Left ventricle myocardium inferior (tissue), 1 donor: Measurements from ENCODE around the gene CCDC81. TPM values are rescaled to one million over a fixed set of nuclear protein-coding genes. Genes with fewer than 3 reads are reported as not detected.
"Not testable (repeated sequence)": the region's sequence is repeated elsewhere in the genome, so short reads cannot be mapped to it uniquely, and the experiment has no call there.

Experiments
- DNase-seq: peaks from one replicate; pipeline ENCODE4 v3.0.0-alpha.2; 2020
- H3K27ac ChIP-seq: fragments of 200-600 bp; replicated peaks from 2 replicates; pipeline ENCODE4 v1.8.0; 2021
- H3K27me3 ChIP-seq: fragments of 200-600 bp; 2 replicates; pipeline ENCODE4 v1.8.0; 2021; ENCODE audit warnings: low read depth
- H3K36me3 ChIP-seq: fragments of 200-600 bp; 2 replicates; pipeline ENCODE4 v1.8.0; 2021
- H3K4me1 ChIP-seq: fragments of 200-600 bp; 2 replicates; pipeline ENCODE4 v1.8.0; 2021
- H3K4me3 ChIP-seq: fragments of 200-600 bp; 2 replicates; pipeline ENCODE4 v1.8.0; 2021; ENCODE audit warnings: mild to moderate bottlenecking, moderate library complexity
- H3K9me3 ChIP-seq: fragments of 200-600 bp; replicated peaks from 2 replicates; pipeline ENCODE4 v1.8.0; 2021
- intact Hi-C: fragments of 100-400 bp; cut with micrococcal nuclease; formaldehyde crosslinking; loops from one replicate; pipeline ENCODE4 v1.11.0; 2022
- total RNA-seq: library from RNA; stranded (reverse); fragmentation: NEBNext Ultra II Directional; extraction: Animal tissue kit (Norgen Biotek cat#: 25700); gene quantifications from one replicate; pipeline ENCODE4 v1.2.1, GENCODE V29; 2021
- TF ChIP-seq, protein P1 (sequence below): fragments of 200-600 bp; IDR thresholded peaks from 2 replicates; pipeline ENCODE4 v1.8.0; 2021; ENCODE audit warnings: antibody characterized with exemption, mild to moderate bottlenecking, borderline replicate concordance
- donor health status: DM: no; HTN: yes; CAD: no; lungs with severe emphysema.

Gene CCDC81
- total RNA-seq, 1 donor from 2014 or later: 0.71 TPM

DNA sequence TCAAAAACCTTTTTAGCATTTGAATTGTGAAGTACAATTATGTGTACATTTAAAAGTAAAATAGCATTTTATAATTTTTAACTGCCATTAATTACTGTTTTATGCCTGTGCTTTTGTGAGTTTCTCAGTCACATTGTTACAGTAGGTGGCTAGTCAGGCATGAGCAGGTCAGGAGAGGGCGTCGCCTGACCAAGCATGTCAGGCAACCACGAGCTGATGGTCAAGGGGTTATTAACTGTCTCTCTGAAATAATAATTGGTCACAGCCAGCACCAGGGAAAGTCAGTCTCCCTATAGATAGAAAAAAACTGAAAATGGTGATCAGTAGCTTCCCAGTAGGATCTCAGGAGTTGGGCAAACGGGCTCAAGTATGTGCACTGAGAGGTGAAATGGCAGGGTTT, 19.4 kb upstream of the CCDC81 start:
- intact Hi-C loops: no loop called here
- DNase-seq: no peak
- H3K4me1 ChIP-seq: no peaks in the 10 kb centered on the region

DNA sequence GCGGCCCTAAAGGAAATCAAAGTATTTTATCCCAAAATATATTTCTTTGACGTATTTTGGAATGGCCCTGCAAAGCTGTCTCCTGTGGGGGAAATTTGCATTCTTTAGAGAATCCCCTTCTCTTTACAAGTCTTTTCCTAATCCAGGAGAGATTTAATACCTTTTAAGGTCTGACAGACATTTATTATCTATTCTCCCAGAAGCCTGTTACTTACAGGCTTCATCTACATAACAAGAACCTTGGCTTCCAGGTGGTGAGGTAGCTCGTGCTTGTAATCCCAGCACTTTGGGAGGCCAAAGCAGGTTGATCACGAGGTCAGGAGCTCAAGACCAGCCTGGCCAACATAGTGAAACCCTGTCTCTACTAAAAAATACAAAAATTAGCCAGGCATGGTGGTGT, 17.3 kb upstream of the CCDC81 start:
- H3K4me3 ChIP-seq, intact Hi-C loops, H3K9me3 ChIP-seq, H3K36me3 ChIP-seq, DNase-seq, H3K27me3 ChIP-seq, H3K4me1 ChIP-seq, H3K27ac ChIP-seq: not testable (repeated sequence)

More for the DNA sequence above, 19.4 kb upstream of the CCDC81 start:
- Histone ChIP-seq H3K27ac (no peak overlapping the region), H3K9me3 (no peaks in the 10 kb centered on the region), H3K36me3 (no peaks in the 10 kb centered on the region), H3K27me3 (no peaks in the 10 kb centered on the region), H3K4me3 (no peak overlapping the region)
- TF ChIP-seq, protein P1, sequence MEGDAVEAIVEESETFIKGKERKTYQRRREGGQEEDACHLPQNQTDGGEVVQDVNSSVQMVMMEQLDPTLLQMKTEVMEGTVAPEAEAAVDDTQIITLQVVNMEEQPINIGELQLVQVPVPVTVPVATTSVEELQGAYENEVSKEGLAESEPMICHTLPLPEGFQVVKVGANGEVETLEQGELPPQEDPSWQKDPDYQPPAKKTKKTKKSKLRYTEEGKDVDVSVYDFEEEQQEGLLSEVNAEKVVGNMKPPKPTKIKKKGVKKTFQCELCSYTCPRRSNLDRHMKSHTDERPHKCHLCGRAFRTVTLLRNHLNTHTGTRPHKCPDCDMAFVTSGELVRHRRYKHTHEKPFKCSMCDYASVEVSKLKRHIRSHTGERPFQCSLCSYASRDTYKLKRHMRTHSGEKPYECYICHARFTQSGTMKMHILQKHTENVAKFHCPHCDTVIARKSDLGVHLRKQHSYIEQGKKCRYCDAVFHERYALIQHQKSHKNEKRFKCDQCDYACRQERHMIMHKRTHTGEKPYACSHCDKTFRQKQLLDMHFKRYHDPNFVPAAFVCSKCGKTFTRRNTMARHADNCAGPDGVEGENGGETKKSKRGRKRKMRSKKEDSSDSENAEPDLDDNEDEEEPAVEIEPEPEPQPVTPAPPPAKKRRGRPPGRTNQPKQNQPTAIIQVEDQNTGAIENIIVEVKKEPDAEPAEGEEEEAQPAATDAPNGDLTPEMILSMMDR: no peak

DNA sequence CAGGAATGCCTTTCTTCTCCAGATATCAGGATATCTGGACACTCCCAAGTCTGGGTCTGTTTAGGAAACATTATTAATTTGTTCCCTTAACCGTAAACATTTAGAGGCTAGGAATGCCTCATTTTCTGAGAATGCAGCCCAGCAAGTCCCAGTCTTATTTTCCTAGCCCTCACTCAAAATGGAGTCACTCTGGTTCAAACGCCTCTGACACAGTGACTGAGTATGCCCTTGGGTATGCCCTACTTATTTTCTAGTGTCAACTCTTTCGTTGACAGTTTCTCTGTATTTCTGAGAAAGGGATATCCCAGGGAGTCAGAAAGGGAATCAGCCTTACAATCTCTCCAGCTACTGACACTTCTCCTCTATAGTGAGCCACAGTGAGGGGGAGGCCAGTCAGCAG, 16.0 kb upstream of the CCDC81 start:
- DNase-seq: no peak
- intact Hi-C loops: no loop called here
- Histone ChIP-seq H3K27ac (no peak overlapping the region), H3K4me1 (no peaks in the 10 kb centered on the region), H3K4me3 (no peak overlapping the region), H3K27me3 (no peaks in the 10 kb centered on the region), H3K36me3 (no peaks in the 10 kb centered on the region), H3K9me3 (peaks cover 9% of the 10 kb centered on the region)
- TF ChIP-seq, protein P1: no peak

DNA sequence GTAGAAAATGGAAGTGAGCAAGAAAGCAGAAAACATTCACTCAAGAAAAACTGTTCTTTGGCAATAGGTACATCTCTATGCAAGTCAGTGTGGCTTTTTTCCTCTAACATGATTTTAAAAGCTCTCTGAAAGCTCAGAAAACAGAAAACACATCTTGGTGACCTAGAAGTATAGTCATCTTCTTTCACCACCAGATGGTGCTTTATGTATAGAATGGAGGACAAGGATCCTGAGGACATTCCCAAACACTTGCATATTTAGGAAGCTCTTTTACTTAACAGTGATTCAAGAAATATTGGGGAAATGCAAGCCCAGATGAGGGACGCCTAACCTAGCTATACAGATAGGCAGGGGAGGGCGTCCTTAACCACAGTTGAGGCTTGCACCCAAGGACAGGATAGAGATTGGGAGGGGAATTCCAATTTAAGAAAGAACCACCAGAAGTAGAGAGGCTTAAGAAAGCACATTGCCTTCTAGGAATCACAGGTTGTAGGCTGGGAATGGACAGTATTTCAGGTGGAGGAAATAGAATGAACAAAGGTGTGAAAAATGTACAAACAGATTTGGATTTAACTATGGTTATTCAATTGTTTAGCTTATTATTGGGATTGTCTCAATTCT, 13.8 kb upstream of the CCDC81 start:
- Histone ChIP-seq H3K4me1 (no peaks in the 10 kb centered on the region), H3K9me3 (peaks cover 10% of the 10 kb centered on the region), H3K27me3 (no peaks in the 10 kb centered on the region), H3K36me3 (no peaks in the 10 kb centered on the region), H3K4me3 (no peak overlapping the region), H3K27ac (no peak overlapping the region)
- no peak for DNase-seq
- TF ChIP-seq, protein P1: no peak
- intact Hi-C loops: no loop called here

DNA sequence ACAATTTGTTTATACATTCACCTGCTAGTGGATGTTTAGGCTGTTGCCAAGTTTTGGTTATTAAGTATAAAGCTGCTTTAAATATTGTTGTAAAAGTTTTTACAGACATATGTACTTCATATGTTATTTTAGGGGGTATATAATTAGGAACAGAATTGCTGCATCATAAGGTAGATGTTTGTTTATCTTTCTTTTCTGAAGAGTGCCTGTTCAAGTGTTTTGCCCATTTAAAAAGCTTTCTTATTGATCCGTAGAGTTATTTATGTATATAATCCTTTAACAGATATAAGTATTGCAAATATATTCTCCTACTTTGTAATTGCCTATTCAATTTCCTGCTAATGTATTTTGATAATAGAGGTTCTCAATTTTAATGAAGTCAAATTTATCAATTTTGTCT, 11.3 kb upstream of the CCDC81 start:
- H3K27ac ChIP-seq: no peak overlapping the region
- no peak overlapping the region for H3K4me3 ChIP-seq
- no peaks in the 10 kb centered on the region for H3K27me3 ChIP-seq
- DNase-seq: no peak
- H3K4me1 ChIP-seq: no peaks in the 10 kb centered on the region
- intact Hi-C loops: no loop called here
- TF ChIP-seq, protein P1: no peak
- no peaks in the 10 kb centered on the region for H3K36me3 ChIP-seq
- peaks cover 10% of the 10 kb centered on the region for H3K9me3 ChIP-seq

DNA sequence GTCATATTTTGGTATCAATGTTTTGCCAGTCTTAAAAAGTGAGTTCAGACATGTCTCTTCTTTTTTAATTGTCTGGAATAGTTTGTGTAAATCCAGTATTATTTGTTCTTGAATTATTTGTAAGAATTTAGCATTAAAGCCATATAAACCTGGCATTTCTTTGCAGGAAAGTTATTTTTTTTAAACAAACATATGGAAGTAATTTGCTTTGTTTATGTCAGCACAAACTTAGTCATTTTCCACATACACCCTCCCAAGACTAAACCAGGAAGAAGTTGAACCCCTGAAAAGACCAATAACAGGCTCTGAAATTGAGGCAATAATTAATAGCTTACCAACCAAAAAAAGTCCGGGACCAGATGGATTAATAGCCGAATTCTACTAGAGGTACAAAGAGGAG, 9.1 kb upstream of the CCDC81 start:
- Histone ChIP-seq H3K4me1 (no peaks in the 10 kb centered on the region), H3K27ac (no peak overlapping the region), H3K36me3 (no peaks in the 10 kb centered on the region), H3K27me3 (no peaks in the 10 kb centered on the region), H3K9me3 (peaks cover 10% of the 10 kb centered on the region), H3K4me3 (no peak overlapping the region)
- intact Hi-C loops: no loop called here
- TF ChIP-seq, protein P1: no peak
- no peak for DNase-seq
